Activated naive CD4-positive, alpha-beta T cell treated with Interleukin-2 at 50 U/mL for 16 hours (primary cell): ENCODE measurements around the gene SMIM35.
A peak's percentile ranks its signal among the peaks of the same experiment; 100 is the strongest.
"Not testable (repeated sequence)": the region's sequence is repeated elsewhere in the genome, so short reads cannot be mapped to it uniquely, and the experiment has no call there.

Source experiments
- DNase-seq: peaks from one replicate; pipeline ENCODE4 v3.0.0-alpha.2; 2020

Gene SMIM35

GRCh38 chr11:117978291-117978910 is 108.4 kb downstream of the SMIM35 start:
- not testable (repeated sequence) for DNase-seq

DNA sequence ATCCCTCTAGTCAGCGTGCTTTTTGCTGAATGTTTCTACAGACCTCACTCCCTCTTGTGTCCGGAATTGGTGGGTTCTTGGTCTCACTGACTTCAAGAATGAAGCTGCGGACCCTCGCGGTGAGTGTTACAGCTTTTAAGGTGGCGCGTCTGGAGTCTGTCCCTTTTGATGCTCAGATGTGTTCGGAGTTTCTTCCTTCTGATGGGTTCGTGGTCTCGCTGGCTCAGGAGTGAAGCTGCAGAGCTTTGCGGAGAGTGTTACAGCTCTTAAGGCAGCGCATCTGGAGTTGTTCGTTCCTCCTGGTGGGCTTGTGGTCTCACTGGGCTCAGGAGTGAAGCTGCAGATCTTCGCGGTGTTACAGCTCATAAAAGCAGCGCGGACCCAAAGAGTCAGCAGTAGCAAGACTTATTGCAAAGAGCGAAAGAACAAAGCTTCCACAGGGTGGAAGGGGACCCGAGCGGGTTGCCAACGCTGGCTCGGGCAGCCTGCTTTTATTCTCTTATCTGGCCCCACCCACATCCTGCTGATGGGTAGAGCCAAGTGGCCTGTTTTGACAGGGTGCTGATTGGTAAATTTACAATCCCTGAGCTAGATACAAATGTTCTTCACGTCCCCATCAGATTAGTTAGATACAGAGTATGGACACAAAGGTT is 109.0 kb downstream of the SMIM35 start:
- not testable (repeated sequence) for DNase-seq

GRCh38 chr11:117977029-117977428 is 109.7 kb downstream of the SMIM35 start:
- no peak for DNase-seq

GRCh38 chr11:117976445-117976844 is 110.3 kb downstream of the SMIM35 start:
- DNase-seq = no peak

DNA sequence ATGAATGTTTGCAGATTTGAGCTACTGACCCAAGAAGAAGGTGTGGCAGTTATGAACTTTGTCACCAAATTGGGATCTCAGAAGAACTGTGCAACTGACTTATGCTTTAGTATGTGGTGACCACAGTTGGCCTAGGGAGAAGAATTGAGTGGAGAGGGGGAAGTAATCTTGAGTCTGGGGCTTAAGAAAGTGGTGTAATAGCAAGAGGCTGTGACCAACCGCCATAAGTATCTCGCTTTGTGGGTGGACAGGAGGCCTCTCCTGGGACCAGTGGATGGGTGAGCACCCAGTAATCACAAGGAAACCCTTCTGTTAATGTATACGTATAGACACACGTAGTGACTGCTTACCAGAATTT is 113.3 kb downstream of the SMIM35 start:
- DNase-seq = no peak

DNA sequence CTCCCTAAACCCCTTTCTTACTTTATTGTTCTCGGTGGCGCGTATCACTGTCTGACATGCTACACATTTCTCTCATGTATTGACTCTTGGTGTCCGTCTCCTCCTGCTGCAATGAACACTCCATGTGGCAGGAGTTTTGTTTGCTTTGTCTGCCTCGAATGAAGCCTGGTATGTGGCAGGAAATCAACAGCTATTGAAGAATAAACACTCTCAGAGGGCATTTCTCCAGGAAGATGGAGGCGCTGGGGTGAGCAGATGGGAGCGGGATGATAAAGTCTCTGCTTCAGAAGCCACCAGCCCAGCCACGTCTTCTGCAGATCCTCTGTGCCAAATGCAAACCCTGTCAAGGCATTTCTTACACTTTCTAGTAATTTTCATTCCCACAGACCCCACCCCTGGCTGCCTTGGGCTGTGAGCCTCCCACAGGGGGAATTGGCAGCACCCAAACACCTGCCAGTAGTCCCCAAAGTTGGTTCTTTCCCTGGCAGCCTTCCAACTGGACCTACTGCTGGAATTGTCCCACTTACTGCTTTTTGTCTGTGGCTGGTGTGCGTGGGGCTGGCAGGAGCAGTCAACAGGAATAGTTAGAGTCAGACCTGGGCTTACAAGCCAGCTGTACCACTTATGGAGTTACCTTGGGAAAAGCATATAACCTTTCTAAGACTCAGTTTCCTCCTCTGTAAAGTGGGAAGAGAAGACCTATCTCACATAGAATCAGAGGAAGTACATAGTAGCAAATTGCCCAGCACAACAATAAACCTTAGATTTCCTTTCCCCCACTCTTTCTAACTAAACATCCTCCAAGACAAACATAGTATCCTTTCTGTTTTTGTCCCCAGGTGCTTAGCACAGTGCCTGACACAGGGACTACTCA is 113.9 kb downstream of the SMIM35 start:
- no peak for DNase-seq

GRCh38 chr11:117972044-117972443 is 114.7 kb downstream of the SMIM35 start:
- DNase-seq = no peak

- DNase-seq = peak; percentile 38
Observed at GRCh38 chr11:117970400-117971024, 116.3 kb downstream of the SMIM35 start.

DNA sequence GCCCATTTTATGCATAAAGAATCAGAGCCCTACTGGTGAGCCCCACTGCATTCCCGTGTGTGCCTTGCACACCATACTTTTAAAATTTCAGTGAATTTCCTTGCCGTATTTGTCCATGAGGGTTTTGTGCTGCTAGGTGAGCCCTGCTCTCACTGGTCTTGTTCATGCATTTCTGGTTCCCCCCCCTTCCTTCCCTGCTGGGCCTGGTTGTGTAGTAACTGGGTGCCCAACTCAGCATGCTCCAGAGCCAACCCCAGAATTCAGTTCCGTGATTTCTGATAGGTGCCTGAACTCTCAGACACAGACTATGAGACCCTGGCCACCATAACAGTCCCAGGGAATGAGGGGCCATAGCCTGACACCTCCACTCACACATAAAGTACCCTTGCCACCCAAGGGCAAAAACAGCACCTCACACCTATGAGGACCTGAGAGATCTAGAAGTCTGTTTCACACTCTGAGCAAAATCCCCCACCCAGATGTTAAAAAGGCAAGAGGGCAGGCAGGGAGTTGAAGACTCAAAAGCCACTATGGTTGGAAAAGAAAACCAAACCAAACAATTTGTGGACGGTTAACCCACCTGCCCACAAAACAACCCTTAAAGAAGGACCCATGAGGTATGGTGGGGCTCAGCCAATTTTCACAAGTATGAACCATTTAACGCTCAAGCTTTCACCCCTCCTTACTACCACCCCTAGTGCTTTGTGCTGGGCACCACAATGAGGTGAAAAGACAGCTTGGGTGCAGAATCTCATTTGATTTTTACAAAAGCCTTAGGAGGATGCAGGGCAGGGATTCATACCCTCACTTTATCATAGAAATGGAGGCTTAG is 117.4 kb downstream of the SMIM35 start:
- DNase-seq = no peak

GRCh38 chr11:117966908-117967307 is 119.9 kb downstream of the SMIM35 start:
- DNase-seq = no peak

GRCh38 chr11:117962826-117963225 is 123.9 kb downstream of the SMIM35 start:
- no peak for DNase-seq

DNA sequence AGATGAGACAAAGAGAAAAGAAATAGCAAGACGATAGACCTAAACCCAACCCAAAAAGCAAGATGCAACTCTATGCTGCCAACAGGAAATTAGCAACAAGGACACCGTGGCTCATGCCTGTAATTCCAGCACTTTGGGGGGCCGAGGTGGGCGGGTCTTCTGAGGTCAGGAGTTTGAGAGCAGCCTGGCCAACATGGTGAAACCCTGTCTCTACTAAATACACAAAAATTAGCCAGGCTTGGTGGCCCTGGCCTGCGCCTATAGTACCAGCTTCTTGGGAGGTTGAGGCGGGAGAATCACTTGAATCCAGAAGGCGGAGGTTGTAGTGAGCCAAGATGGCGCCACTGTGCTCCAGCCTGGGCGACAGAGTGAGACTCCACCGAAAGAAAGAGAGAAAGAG is 124.9 kb downstream of the SMIM35 start:
- DNase-seq = no peak

GRCh38 chr11:117960406-117960805 is 126.4 kb downstream of the SMIM35 start:
- DNase-seq = no peak

GRCh38 chr11:117959438-117960149 is 127.2 kb downstream of the SMIM35 start:
- no peak for DNase-seq

DNA sequence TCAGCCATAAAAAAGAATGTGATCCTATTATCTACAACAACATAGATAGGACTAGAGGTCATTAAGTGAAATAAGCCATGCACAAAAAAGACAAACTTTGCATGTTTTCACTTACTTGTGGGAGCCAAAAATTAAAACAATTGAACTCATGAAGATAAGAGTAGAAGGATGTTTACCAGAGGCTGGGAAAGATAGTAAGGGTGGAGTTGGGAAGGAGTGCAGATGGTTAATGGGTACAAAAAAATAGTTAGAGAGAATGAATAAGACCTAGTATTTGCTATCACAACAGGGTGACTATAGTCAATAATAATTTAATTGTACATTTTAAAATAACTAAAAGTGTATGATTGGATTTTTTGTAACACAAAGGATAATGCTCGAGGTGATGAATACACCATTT is 127.8 kb downstream of the SMIM35 start:
- DNase-seq = no peak
